ENCODE data around the gene C6orf141. TPM values are rescaled to one million over a fixed set of nuclear protein-coding genes. Genes with fewer than 3 reads are reported as not detected.

Gene C6orf141
- total and polyA plus RNA-seq, 2 of the 13 experiments (the other 11 are each of a cell fraction or from before 2014, with no cell fraction given) = 0.07 TPM; not detected in 1

GRCh38 chr6:49517919-49518318 is 32.5 kb upstream of the C6orf141 start (continued):
- peak; percentile 55; the same call in 1 of the 2 replicates for TF ChIP-seq PAXIP1 (CRISPR knock-in tag; conservative IDR thresholded peaks at IDR 0.05)
- TF ChIP-seq PRMT3 (CRISPR knock-in tag; IDR thresholded peaks at IDR 0.05; ENCODE audit: borderline replicate concordance, low read depth) = no peak
- 0 out of 2 replicates have a peak, but pooled peaks have one; percentile 16 for TF ChIP-seq FOXO1 (CRISPR knock-in tag; IDR thresholded peaks at IDR 0.05)
- no peak for TF ChIP-seq IKZF4 (CRISPR knock-in tag; IDR thresholded peaks at IDR 0.05; ENCODE audit: borderline replicate concordance, low read depth, not compliant biosample characterization)
- TF ChIP-seq RXRB (CRISPR knock-in tag; IDR thresholded peaks at IDR 0.05; ENCODE audit: borderline replicate concordance) = peak; percentile 41; the same call in 1 of the 2 replicates
- peak; percentile 48; the same call in 1 of the 2 replicates for TF ChIP-seq HOMEZ (CRISPR knock-in tag; IDR thresholded peaks at IDR 0.05; ENCODE audit: low read depth)
- no peak for TF ChIP-seq ZNF431 (CRISPR knock-in tag; IDR thresholded peaks at IDR 0.05; ENCODE audit: borderline replicate concordance, low read depth)
- peak; percentile 52; the same call in 1 of the 2 replicates for TF ChIP-seq ARID5B (CRISPR knock-in tag; IDR thresholded peaks at IDR 0.05)
- peak; percentile 44; the same call in 1 of the 2 replicates for TF ChIP-seq MIXL1 (CRISPR knock-in tag; IDR thresholded peaks at IDR 0.05)
- TF ChIP-seq HNF4A (CRISPR knock-in tag; IDR thresholded peaks at IDR 0.05) = peak; percentile 70
- TF ChIP-seq MED1 (CRISPR knock-in tag; IDR thresholded peaks at IDR 0.05) = peak; percentile 67
- 0 out of 2 replicates have a peak, but pooled peaks have one; percentile 41 for TF ChIP-seq ARID3A (IDR thresholded peaks at IDR 0.05; ENCODE audit: low read depth, low read length)
- TF ChIP-seq MNT (IDR thresholded peaks at IDR 0.05) = no peak
- no peak for TF ChIP-seq FOXP1 (IDR thresholded peaks at IDR 0.05)
- peak; percentile 54 for TF ChIP-seq FOXP1 (CRISPR knock-in tag; IDR thresholded peaks at IDR 0.05)
- no peak for TF ChIP-seq MEF2D (CRISPR knock-in tag; IDR thresholded peaks at IDR 0.05)

All from HepG2 (cell line).